Natural killer cell (primary cell): ENCODE results near the gene DENND1A. TPM values are rescaled to one million over a fixed set of nuclear protein-coding genes. Genes with fewer than 3 reads are reported as not detected.

Experiments used
- ATAC-seq, 3 donors: fragments of 150-1000 bp in 2 of 3; fragments of 200-7000 bp in 1 of 3; cut with Tn5 transposase; 1 replicate in 1 of 3; 2 replicates in 2 of 3; pipeline ENCODE4 v1.10.0; 2021; ENCODE audit warnings: mild to moderate bottlenecking in 2 of 3, moderate library complexity in 2 of 3
- DNase-seq, 2 donors: peaks; one replicate each; pipeline versions ENCODE4 v3.0.0 to v3.0.0-alpha.2; 2013 to 2021; ENCODE audit warnings: mixed read lengths in 1 of 2
- H3K27ac ChIP-seq: one replicate; pipeline ENCODE4 v1.5.1; 2013; ENCODE audit warnings: mild to moderate bottlenecking, low read length
- H3K27me3 ChIP-seq: one replicate; pipeline ENCODE4 v1.6.1; 2013; ENCODE audit warnings: low read length; ENCODE audit not compliant: control insufficient read depth, insufficient read depth
- H3K36me3 ChIP-seq: one replicate; pipeline ENCODE4 v1.6.1; 2013; ENCODE audit warnings: low read length; ENCODE audit not compliant: control insufficient read depth, insufficient read depth
- H3K4me1 ChIP-seq: one replicate; pipeline ENCODE4 v1.6.1; 2013; ENCODE audit warnings: low read length; ENCODE audit not compliant: control insufficient read depth, insufficient read depth
- H3K4me3 ChIP-seq: one replicate; pipeline ENCODE4 v1.5.1; 2013; ENCODE audit warnings: low read length
- H3K9me3 ChIP-seq: one replicate; pipeline ENCODE4 v1.6.1; 2013; ENCODE audit warnings: low read length; ENCODE audit not compliant: control insufficient read depth, insufficient read depth
- H3K27ac Mint-ChIP-seq, 2 donors: one replicate each; pipeline ENCODE4 v1.8.0; 2022; ENCODE audit warnings: mild to moderate bottlenecking in 2 of 2, mixed read lengths in 2 of 2, moderate library complexity in 1 of 2
- H3K27me3 Mint-ChIP-seq, 2 donors: one replicate each; pipeline ENCODE4 v1.8.0; 2022; ENCODE audit warnings: low read depth in 2 of 2, mixed read lengths in 2 of 2
- H3K36me3 Mint-ChIP-seq: one replicate; pipeline ENCODE4 v1.8.0; 2022; ENCODE audit warnings: mixed read lengths
- H3K4me1 Mint-ChIP-seq, 2 donors: one replicate each; pipeline ENCODE4 v1.8.0; 2022; ENCODE audit warnings: mixed read lengths in 2 of 2
- H3K4me3 Mint-ChIP-seq: one replicate; pipeline ENCODE4 v1.8.0; 2022; ENCODE audit warnings: mild to moderate bottlenecking, moderate library complexity, mixed read lengths
- H3K9me3 Mint-ChIP-seq, 2 donors: one replicate each; pipeline ENCODE4 v1.8.0; 2022; ENCODE audit warnings: mixed read lengths in 2 of 2
- WGBS: methylation state at CpG from one replicate; pipeline ENCODE4 v1.1.7; 2013; ENCODE audit warnings: missing lambda C conversion rate; ENCODE audit not compliant: insufficient coverage; 5-methylcytosine and 5-hydroxymethylcytosine counted together
- intact Hi-C: fragments of 100-400 bp; cut with micrococcal nuclease; formaldehyde crosslinking; loops from one replicate; pipeline ENCODE4 v1.14.2; 2022
- total RNA-seq, 4 donors: library from RNA; stranded (reverse); fragments of 120-200 nt in 1 of 4; gene quantifications; one replicate each; pipeline versions ENCODE4 v1.2.3 to v1.2.4, GENCODE V29; 2013 to 2022
- TF ChIP-seq, protein P1 (sequence below): fragments of 200-600 bp; IDR thresholded peaks from one replicate; pipeline ENCODE4 v1.8.0; 2022; ENCODE audit warnings: antibody characterized with exemption

DENND1A gene
- total RNA-seq, 3 donors from 2014 or later (not counting 1 experiment from before 2014, with no cell fraction given): 27.8 to 37.6 (median 30.9) TPM

DNA sequence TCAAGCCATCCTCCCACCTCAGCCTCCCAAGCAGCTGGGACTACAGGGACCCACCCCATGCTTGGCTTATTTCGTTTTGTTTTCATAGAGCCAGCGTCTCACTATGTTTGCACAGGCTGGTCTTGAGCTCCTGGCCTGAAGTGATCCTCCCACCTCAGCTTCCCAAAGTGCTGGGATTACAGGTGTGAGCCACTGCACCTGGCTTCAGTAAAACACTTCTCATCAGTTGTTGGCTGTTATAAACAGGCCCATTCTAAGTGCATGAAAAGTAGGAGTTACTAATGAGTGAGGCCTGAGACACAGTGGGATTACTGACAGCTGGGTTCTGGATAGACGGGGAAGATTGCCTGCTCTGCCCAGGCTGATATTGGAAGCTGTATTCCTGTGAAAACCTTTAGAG is 570.4 kb downstream of the DENND1A start:
- no peak overlapping the region for H3K4me3 Mint-ChIP-seq
- Histone ChIP-seq H3K4me3 (no peak overlapping the region), H3K27ac (no peak overlapping the region), H3K27me3 (no peaks in the 10 kb centered on the region), H3K9me3 (no peaks in the 10 kb centered on the region), H3K36me3 (no peaks in the 10 kb centered on the region), H3K4me1 (peaks cover 4% of the 10 kb centered on the region)
- DNase-seq (no peak), ATAC-seq (no peak)
- H3K36me3 Mint-ChIP-seq: no peaks in the 10 kb centered on the region
- WGBS: 70% methylated on average over 3 of the region's 3 CpGs
- H3K9me3 Mint-ChIP-seq: no peaks in the 10 kb centered on the region
- intact Hi-C loops: loop anchor here (10.0 kb wide), 1 partner anchor 535 kb away; the partner anchor contains the start of gene PDCL
- TF ChIP-seq, protein P1, sequence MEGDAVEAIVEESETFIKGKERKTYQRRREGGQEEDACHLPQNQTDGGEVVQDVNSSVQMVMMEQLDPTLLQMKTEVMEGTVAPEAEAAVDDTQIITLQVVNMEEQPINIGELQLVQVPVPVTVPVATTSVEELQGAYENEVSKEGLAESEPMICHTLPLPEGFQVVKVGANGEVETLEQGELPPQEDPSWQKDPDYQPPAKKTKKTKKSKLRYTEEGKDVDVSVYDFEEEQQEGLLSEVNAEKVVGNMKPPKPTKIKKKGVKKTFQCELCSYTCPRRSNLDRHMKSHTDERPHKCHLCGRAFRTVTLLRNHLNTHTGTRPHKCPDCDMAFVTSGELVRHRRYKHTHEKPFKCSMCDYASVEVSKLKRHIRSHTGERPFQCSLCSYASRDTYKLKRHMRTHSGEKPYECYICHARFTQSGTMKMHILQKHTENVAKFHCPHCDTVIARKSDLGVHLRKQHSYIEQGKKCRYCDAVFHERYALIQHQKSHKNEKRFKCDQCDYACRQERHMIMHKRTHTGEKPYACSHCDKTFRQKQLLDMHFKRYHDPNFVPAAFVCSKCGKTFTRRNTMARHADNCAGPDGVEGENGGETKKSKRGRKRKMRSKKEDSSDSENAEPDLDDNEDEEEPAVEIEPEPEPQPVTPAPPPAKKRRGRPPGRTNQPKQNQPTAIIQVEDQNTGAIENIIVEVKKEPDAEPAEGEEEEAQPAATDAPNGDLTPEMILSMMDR: no peak
- H3K4me1 Mint-ChIP-seq: peaks cover 0 to 9% of the 10 kb centered on the region in 2 donors
- no peak overlapping the region for H3K27ac Mint-ChIP-seq
- H3K27me3 Mint-ChIP-seq: no peaks in the 10 kb centered on the region

- Mint-ChIP-seq H3K4me3 (no peak overlapping the region), H3K4me1 (peaks cover 0 to 12% of the 10 kb centered on the region in 2 donors), H3K36me3 (no peaks in the 10 kb centered on the region), H3K27me3 (no peaks in the 10 kb centered on the region), H3K27ac (no peak overlapping the region), H3K9me3 (no peaks in the 10 kb centered on the region)
- no peak for ATAC-seq
- DNase-seq: no peak
- H3K36me3 ChIP-seq: no peaks in the 10 kb centered on the region
- no peaks in the 10 kb centered on the region for H3K9me3 ChIP-seq
- no peak overlapping the region for H3K4me3 ChIP-seq
- intact Hi-C loops: loop anchor here (10.0 kb wide), 1 partner anchor 534 kb away; the partner anchor contains the start of gene PDCL
- no peak overlapping the region for H3K27ac ChIP-seq
- TF ChIP-seq, protein P1: no peak
- no peaks in the 10 kb centered on the region for H3K27me3 ChIP-seq
- H3K4me1 ChIP-seq: peaks cover 7% of the 10 kb centered on the region
- WGBS: 0% methylated on average over 1 of the region's 2 CpGs
Observed at GRCh38 chr9:123359106-123359505, 570.8 kb downstream of the DENND1A start.

DNA sequence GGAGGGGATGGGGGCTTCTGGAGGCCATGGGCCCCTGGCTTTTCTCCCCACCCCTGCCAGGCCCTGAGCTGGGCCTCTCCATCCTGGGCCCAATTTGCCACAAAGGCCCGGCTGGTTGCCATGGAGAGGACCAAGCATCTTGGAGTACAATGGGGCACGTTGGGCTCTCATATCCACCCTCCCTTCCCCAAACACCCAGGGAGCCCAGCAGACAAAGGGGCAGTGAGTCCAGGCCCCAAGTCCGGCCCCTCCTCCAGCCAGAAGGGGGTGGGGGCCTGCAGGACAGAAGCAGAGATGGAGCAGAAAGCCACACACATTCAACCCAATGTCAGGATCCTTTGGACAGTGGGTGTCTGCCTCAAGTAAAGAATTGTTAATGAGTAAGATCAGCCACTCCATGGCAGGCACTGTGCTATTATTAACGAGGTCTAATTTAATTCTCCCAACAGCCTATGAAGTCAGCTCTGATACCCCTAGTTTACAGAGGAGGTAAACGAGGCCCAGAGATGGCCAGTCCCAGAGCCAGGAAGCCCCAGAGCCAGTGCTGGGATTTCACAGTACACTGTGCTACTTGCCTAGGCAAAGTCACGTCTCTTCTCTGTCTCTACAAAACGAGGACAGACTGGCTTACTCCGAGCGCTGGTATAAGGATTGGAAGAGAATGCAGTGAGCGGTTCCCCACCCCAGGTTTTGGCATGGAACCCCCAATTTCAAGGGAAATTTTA is 571.6 kb downstream of the DENND1A start:
- Histone ChIP-seq H3K9me3 (no peaks in the 10 kb centered on the region), H3K27ac (no peak overlapping the region), H3K4me3 (no peak overlapping the region), H3K4me1 (peaks cover 10% of the 10 kb centered on the region), H3K36me3 (no peaks in the 10 kb centered on the region), H3K27me3 (no peaks in the 10 kb centered on the region)
- peaks cover 0 to 15% of the 10 kb centered on the region in 2 donors for H3K4me1 Mint-ChIP-seq
- no peaks in the 10 kb centered on the region for H3K36me3 Mint-ChIP-seq
- no peak overlapping the region for H3K27ac Mint-ChIP-seq
- no peak overlapping the region for H3K4me3 Mint-ChIP-seq
- intact Hi-C loops: loop anchor here (10.0 kb wide), 1 partner anchor 534 kb away; the partner anchor contains the start of gene PDCL
- H3K27me3 Mint-ChIP-seq: no peaks in the 10 kb centered on the region
- TF ChIP-seq, protein P1: no peak
- no peak for ATAC-seq
- WGBS: 87% methylated on average over 9 of the region's 10 CpGs
- no peak for DNase-seq
- no peaks in the 10 kb centered on the region for H3K9me3 Mint-ChIP-seq

DNA sequence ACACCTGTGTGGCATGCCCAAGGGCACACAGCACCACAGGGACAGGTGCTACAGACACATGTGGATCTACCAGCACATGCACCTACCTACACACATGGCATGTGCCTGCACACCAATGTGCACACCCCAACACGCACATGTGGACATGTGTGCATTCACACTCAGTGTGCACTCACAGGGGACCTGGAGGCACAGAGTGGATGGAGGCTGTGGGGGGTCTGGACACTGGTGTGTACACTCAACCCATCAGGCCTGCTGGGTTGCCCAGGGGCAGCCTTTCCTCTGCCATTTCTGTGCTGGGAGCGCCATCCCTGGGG is 572.2 kb downstream of the DENND1A start:
- H3K4me3 Mint-ChIP-seq: no peak overlapping the region
- TF ChIP-seq, protein P1: no peak
- no peaks in the 10 kb centered on the region for H3K36me3 ChIP-seq
- H3K27ac Mint-ChIP-seq: no peak overlapping the region
- H3K4me1 Mint-ChIP-seq: peaks cover 0 to 15% of the 10 kb centered on the region in 2 donors
- no peaks in the 10 kb centered on the region for H3K27me3 ChIP-seq
- H3K9me3 ChIP-seq: no peaks in the 10 kb centered on the region
- peaks cover 0 to 5% of the 10 kb centered on the region in 2 donors for H3K27me3 Mint-ChIP-seq
- ATAC-seq (no peak), DNase-seq (no peak)
- no peak overlapping the region for H3K27ac ChIP-seq
- WGBS: 90% methylated on average over 2 of the region's 2 CpGs
- no peaks in the 10 kb centered on the region for H3K36me3 Mint-ChIP-seq
- H3K4me1 ChIP-seq: peaks cover 10% of the 10 kb centered on the region
- H3K4me3 ChIP-seq: no peak overlapping the region
- intact Hi-C loops: loop anchor here (10.0 kb wide), 1 partner anchor 533 kb away; the partner anchor contains the start of gene PDCL
- H3K9me3 Mint-ChIP-seq: no peaks in the 10 kb centered on the region
